ENCODE results near the gene GPC6.

- TF ChIP-seq, protein P1, sequence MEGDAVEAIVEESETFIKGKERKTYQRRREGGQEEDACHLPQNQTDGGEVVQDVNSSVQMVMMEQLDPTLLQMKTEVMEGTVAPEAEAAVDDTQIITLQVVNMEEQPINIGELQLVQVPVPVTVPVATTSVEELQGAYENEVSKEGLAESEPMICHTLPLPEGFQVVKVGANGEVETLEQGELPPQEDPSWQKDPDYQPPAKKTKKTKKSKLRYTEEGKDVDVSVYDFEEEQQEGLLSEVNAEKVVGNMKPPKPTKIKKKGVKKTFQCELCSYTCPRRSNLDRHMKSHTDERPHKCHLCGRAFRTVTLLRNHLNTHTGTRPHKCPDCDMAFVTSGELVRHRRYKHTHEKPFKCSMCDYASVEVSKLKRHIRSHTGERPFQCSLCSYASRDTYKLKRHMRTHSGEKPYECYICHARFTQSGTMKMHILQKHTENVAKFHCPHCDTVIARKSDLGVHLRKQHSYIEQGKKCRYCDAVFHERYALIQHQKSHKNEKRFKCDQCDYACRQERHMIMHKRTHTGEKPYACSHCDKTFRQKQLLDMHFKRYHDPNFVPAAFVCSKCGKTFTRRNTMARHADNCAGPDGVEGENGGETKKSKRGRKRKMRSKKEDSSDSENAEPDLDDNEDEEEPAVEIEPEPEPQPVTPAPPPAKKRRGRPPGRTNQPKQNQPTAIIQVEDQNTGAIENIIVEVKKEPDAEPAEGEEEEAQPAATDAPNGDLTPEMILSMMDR (conservative IDR thresholded peaks at IDR 0.05) = no peak
- no peak for TF ChIP-seq EZH2 (IDR thresholded peaks at IDR 0.05; ENCODE audit: low read depth)
Observed at GRCh38 chr13:93708308-93709075, 481.9 kb downstream of the GPC6 start.
